Transverse colon (tissue), 4 donors: ENCODE data around the gene ZMIZ1. TPM values are rescaled to one million over a fixed set of nuclear protein-coding genes. Genes with fewer than 3 reads are reported as not detected.

ENCODE experiments used
- DNase-seq: peaks from one replicate; pipeline ENCODE4 v3.0.0-alpha.2; 2019
- H3K27ac ChIP-seq, 4 donors: fragments of 200-600 bp; sonication (generic); 2 replicates each; pipeline ENCODE4 v1.5.1; 2016 to 2018; ENCODE audit warnings: inconsistent platforms in 4 of 4
- H3K27me3 ChIP-seq: fragments of 200-600 bp; sonication (generic); 2 replicates; pipeline ENCODE4 v1.5.1; 2017; ENCODE audit warnings: inconsistent platforms
- H3K36me3 ChIP-seq, 4 donors: fragments of 200-600 bp; sonication (generic); 2 replicates each; pipeline ENCODE4 v1.5.1; 2017 to 2019; ENCODE audit warnings: inconsistent platforms in 4 of 4
- H3K4me1 ChIP-seq, 4 donors: fragments of 200-600 bp; sonication (generic); 2 replicates each; pipeline ENCODE4 v1.5.1; 2017 to 2020; ENCODE audit warnings: inconsistent platforms in 4 of 4
- H3K4me3 ChIP-seq, 4 donors: fragments of 200-600 bp; sonication (generic); 1 replicate in 1 of 4; 2 replicates in 3 of 4; pipeline versions ENCODE4 v1.5.1 to v1.6.1; 2017 to 2019; ENCODE audit warnings: inconsistent platforms in 4 of 4
- H3K9me3 ChIP-seq, 2 donors: fragments of 200-600 bp; sonication (generic); 2 replicates each; pipeline ENCODE4 v1.5.1; 2017 to 2019; ENCODE audit warnings: inconsistent platforms in 2 of 2
- EP300 ChIP-seq: sonication (generic); formaldehyde crosslinking; IDR thresholded peaks from one replicate; pipeline ENCODE4 v1.6.1; 2017; ENCODE audit warnings: antibody characterized with exemption, low read depth
- POLR2A ChIP-seq: fragments of 450-650 bp; IDR thresholded peaks from one replicate; pipeline ENCODE4 v1.6.1; 2016; ENCODE audit warnings: antibody characterized with exemption, mild to moderate bottlenecking, moderate library complexity
- POLR2AphosphoS5 ChIP-seq, 3 donors: sonication (generic); formaldehyde crosslinking; IDR thresholded peaks; one replicate each; pipeline ENCODE4 v1.6.1; 2016; ENCODE audit warnings: antibody characterized with exemption in 3 of 3
- WGBS, 2 donors: methylation state at CpG; one replicate each; pipeline ENCODE4 v1.1.5; 2018; ENCODE audit warnings: low coverage in 1 of 2; 5-methylcytosine and 5-hydroxymethylcytosine counted together
- in situ Hi-C, 4 donors: fragments of 200-750 bp; cut with MboI; loops; one replicate each; pipeline versions ENCODE4 v1.15.0 to v1.15.1; 2017; ENCODE audit warnings: low sequenced_read_pairs in 3 of 4, low pct_ligation_motif_present in 1 of 4, low pct_unique_long_range_greater_than_20kb in 1 of 4
- intact Hi-C: fragments of 100-400 bp; cut with DNase I; formaldehyde crosslinking; loops from one replicate; pipeline ENCODE4 v1.15.1; 2023; ENCODE audit warnings: low total_unique reads
- total RNA-seq, 4 donors: library from RNA; depleted of rRNA; stranded (reverse); fragments of >200 nt; gene quantifications; one replicate each; pipeline ENCODE4 v1.1.0, GENCODE V29; 2016
- TF ChIP-seq, protein P1 (sequence below), 5 experiments: fragments of 200-600 bp in 3 of 5; fragments of 450-650 bp in 2 of 5; sonication (generic) in 3 of 5; IDR thresholded peaks; 1 replicate in 2 of 5; 2 replicates in 3 of 5; pipeline ENCODE4 v1.5.1; 2016 to 2017; ENCODE audit warnings: antibody characterized with exemption in 5 of 5, inconsistent platforms in 3 of 5, mild to moderate bottlenecking in 2 of 5, moderate library complexity in 1 of 5

ZMIZ1 gene
- total RNA-seq, 4 donors from 2014 or later = 32.0 to 108 (median 63.0) TPM

DNA sequence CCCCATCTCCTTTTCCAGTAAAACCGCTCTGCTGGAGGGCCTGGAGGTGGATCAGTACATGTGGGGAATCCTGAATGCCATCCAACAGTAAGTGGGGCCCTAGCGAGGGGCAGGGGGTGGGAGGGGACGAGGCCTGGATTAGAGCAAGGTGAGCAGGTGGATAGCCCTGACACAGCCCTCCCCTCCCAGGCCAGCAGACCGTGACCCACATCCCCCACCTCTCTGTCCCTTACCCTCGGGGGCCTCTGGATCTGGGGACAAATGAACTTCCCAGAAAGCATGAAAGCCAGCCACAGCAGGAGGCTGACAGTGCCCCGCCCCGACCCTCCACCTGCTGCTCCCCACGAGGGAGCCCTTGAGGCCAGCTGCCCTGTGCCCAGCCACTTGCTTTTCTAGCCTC, 236.7 kb downstream of the ZMIZ1 start:
- H3K27me3 ChIP-seq = no peaks in the 10 kb centered on the region
- peaks cover 0 to 72% (median 23%) of the 10 kb centered on the region in 4 donors for H3K36me3 ChIP-seq
- DNase-seq = no peak
- 71% methylated on average over 8 of the region's 8 CpGs; no CpG with 5 or more reads in 1 of the 2 donors for WGBS, 2 donors
- TF ChIP-seq POLR2A = no peak
- TF ChIP-seq POLR2AphosphoS5 (IDR thresholded peaks at IDR 0.05) = no peak
- TF ChIP-seq, protein P1, sequence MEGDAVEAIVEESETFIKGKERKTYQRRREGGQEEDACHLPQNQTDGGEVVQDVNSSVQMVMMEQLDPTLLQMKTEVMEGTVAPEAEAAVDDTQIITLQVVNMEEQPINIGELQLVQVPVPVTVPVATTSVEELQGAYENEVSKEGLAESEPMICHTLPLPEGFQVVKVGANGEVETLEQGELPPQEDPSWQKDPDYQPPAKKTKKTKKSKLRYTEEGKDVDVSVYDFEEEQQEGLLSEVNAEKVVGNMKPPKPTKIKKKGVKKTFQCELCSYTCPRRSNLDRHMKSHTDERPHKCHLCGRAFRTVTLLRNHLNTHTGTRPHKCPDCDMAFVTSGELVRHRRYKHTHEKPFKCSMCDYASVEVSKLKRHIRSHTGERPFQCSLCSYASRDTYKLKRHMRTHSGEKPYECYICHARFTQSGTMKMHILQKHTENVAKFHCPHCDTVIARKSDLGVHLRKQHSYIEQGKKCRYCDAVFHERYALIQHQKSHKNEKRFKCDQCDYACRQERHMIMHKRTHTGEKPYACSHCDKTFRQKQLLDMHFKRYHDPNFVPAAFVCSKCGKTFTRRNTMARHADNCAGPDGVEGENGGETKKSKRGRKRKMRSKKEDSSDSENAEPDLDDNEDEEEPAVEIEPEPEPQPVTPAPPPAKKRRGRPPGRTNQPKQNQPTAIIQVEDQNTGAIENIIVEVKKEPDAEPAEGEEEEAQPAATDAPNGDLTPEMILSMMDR (IDR thresholded peaks at IDR 0.05) = no peak
- TF ChIP-seq EP300 = no peak
- no peaks in the 10 kb centered on the region for H3K9me3 ChIP-seq
- H3K27ac ChIP-seq = no peak overlapping the region
- H3K4me1 ChIP-seq = peaks cover 0 to 5% (median 0%) of the 10 kb centered on the region in 4 donors
- in situ Hi-C loops (no loop called here), intact Hi-C loops (no loop called here)
- H3K4me3 ChIP-seq = no peak overlapping the region

DNA sequence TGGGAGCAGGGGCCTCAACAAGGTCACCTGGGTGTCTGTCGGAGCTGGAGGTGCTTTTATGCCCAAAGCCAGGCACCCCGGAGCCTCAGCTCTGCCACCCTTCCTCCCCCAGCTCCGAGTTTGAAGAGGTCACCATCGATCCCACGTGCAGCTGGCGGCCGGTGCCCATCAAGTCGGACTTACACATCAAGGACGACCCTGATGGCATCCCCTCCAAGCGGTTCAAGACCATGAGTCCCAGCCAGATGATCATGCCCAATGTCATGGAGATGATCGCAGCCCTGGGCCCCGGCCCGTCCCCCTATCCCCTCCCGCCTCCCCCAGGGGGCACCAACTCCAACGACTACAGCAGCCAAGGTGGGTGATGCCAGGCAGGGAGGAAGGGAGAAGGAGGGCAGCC, 237.2 kb downstream of the ZMIZ1 start:
- H3K27ac ChIP-seq = no peak overlapping the region
- H3K4me3 ChIP-seq = no peak overlapping the region
- DNase-seq = no peak
- no peak for TF ChIP-seq POLR2AphosphoS5 (IDR thresholded peaks at IDR 0.05)
- no peak for TF ChIP-seq POLR2A
- no peak for TF ChIP-seq EP300
- TF ChIP-seq, protein P1 (IDR thresholded peaks at IDR 0.05) = no peak
- intact Hi-C loops = no loop called here
- H3K27me3 ChIP-seq = no peaks in the 10 kb centered on the region
- 94% methylated on average over 13 of the region's 15 CpGs; no CpG with 5 or more reads in 1 of the 2 donors for WGBS, 2 donors
- in situ Hi-C loops = no loop called here
- peaks cover 0 to 67% (median 23%) of the 10 kb centered on the region in 4 donors for H3K36me3 ChIP-seq
- H3K9me3 ChIP-seq = no peaks in the 10 kb centered on the region
- H3K4me1 ChIP-seq = peaks cover 0 to 7% (median 0%) of the 10 kb centered on the region in 4 donors

DNA sequence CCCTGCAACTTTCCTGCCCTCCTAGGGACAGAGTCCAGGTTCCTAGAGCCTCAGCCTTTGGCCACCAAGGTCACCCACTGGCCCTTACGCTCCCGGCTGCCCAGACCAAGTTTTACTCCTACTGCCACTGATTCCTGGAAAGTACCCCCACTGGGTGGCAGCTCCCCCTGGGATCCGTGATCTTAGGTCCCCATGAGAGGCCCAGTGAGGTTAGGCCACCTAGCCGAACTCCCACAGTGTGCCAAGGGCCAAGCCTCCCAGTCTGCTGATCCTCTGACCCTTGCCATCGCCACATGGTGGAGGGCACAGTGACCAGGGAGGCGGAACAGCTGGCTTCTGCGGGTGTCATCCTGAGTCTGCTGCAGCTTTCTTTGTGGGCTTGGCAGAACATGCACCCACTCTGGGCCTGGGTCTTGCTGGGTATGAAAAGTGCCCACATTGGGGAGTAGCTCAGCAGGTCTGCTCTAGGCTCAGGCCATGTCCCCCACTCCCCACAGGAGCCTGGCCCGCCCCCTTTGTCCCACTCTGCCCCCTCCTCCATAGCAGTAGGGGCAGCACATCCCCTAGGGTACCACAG, 238.0 kb downstream of the ZMIZ1 start:
- no peaks in the 10 kb centered on the region for H3K9me3 ChIP-seq
- DNase-seq = no peak
- H3K27ac ChIP-seq = no peak overlapping the region
- no peak overlapping the region for H3K4me3 ChIP-seq
- 90 to 97% methylated on average over 2 to 8 of the region's 8 CpGs for WGBS, 2 donors
- no peaks in the 10 kb centered on the region for H3K27me3 ChIP-seq
- in situ Hi-C loops (no loop called here), intact Hi-C loops (no loop called here)
- H3K36me3 ChIP-seq = peaks cover 0 to 62% (median 20%) of the 10 kb centered on the region in 4 donors
- peaks cover 0 to 7% (median 0%) of the 10 kb centered on the region in 4 donors for H3K4me1 ChIP-seq
- TF ChIP-seq EP300 (no peak), POLR2AphosphoS5 (IDR thresholded peaks at IDR 0.05) (no peak), POLR2A (no peak)
- TF ChIP-seq, protein P1 (IDR thresholded peaks at IDR 0.05) = no peak

DNA sequence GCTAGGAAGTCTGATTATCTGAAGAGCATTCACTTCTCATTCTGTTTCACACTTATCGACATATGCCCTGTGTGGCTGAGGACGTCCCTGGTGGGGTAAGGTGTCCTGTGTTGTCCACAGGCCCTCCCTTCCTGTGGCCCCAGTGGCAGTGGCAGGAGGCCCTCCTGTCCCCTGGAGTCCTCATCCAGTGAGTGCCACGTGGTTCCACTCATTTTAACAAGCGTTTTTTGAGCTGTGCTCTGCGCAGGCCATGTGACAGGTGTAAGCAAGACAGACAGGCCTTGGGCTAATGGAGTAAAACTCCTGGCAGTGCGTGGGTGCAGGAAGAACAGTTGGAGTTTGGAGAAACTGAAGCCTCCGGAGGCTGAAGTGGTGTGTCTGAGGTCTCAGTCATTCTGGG, 239.2 kb downstream of the ZMIZ1 start:
- Histone ChIP-seq H3K36me3 (peaks cover 0 to 59% (median 22%) of the 10 kb centered on the region in 4 donors), H3K4me3 (no peak overlapping the region), H3K4me1 (peaks cover 0 to 7% (median 0%) of the 10 kb centered on the region in 4 donors), H3K27me3 (no peaks in the 10 kb centered on the region), H3K27ac (no peak overlapping the region), H3K9me3 (no peaks in the 10 kb centered on the region)
- in situ Hi-C loops (no loop called here), intact Hi-C loops (no loop called here)
- no peak for DNase-seq
- 78 to 80% methylated on average over 5 to 7 of the region's 7 CpGs for WGBS, 2 donors
- TF ChIP-seq, protein P1 (IDR thresholded peaks at IDR 0.05) = no peak
- TF ChIP-seq POLR2A (no peak), POLR2AphosphoS5 (IDR thresholded peaks at IDR 0.05) (no peak), EP300 (no peak)
